ENCODE measurements around the gene IDH3A.

GRCh38 chr15:78195735-78196201 is 46.6 kb downstream of the IDH3A start:
- no peak for TF ChIP-seq RARB (CRISPR knock-in tag; IDR thresholded peaks at IDR 0.05)
- TF ChIP-seq CREB5 (CRISPR knock-in tag; IDR thresholded peaks at IDR 0.05; ENCODE audit: low read depth): no peak
- no peak for TF ChIP-seq OSR1 (CRISPR knock-in tag; IDR thresholded peaks at IDR 0.05)
- no peak for TF ChIP-seq TOX (CRISPR knock-in tag; IDR thresholded peaks at IDR 0.05; ENCODE audit: borderline replicate concordance)
- TF ChIP-seq ISL1 (CRISPR knock-in tag; IDR thresholded peaks at IDR 0.05): no peak
- no peak for TF ChIP-seq SNAI2 (CRISPR knock-in tag; IDR thresholded peaks at IDR 0.05)
- TF ChIP-seq CSDC2 (CRISPR knock-in tag; IDR thresholded peaks at IDR 0.05): no peak
- no peak for TF ChIP-seq ZFP3 (CRISPR knock-in tag; IDR thresholded peaks at IDR 0.05)
- no peak for TF ChIP-seq ZC3H10 (CRISPR knock-in tag; IDR thresholded peaks at IDR 0.05)
- TF ChIP-seq PPARA (CRISPR knock-in tag; IDR thresholded peaks at IDR 0.05; ENCODE audit: borderline replicate concordance): no peak
- TF ChIP-seq ZFP30 (CRISPR knock-in tag; IDR thresholded peaks at IDR 0.05): no peak
- no peak for TF ChIP-seq PATZ1 (CRISPR knock-in tag; IDR thresholded peaks at IDR 0.05; ENCODE audit: borderline replicate concordance)
- no peak for TF ChIP-seq ZNF70 (CRISPR knock-in tag; IDR thresholded peaks at IDR 0.05)
- TF ChIP-seq ZNF565 (CRISPR knock-in tag; conservative IDR thresholded peaks at IDR 0.05; ENCODE audit: low read depth): no peak

Data from SK-N-SH treated with all-trans-retinoic acid at 6 μM for 48 hours (cell line).